HepG2 (cell line): ENCODE measurements around the gene NCOA7. TPM values are rescaled to one million over a fixed set of nuclear protein-coding genes. Genes with fewer than 3 reads are reported as not detected.

Source experiments
- ATAC-seq: fragments of 200-7000 bp; cut with Tn5 transposase; 3 replicates; pipeline ENCODE4 v1.9.1; 2020; ENCODE audit warnings: mild to moderate bottlenecking, moderate library complexity
- BruUV-seq: library from RNA; stranded (reverse); fragments of 400-500 nt; replicated peaks from 2 replicates; lab custom pipeline; 2021; lab: Mats Ljungman, UMichigan
- CTCF ChIA-PET: fragments of 300-600 bp; formaldehyde crosslinking; extraction: SDS; loops from one replicate; lab custom pipeline; 2021; ENCODE audit warnings: low total read pairs, inconsistent platforms, low intra/inter-chr PET ratio; lab: Yijun Ruan, JAX
- POLR2A ChIA-PET: fragments of 350-600 bp; sonication (Branson Sonifier 250); formaldehyde crosslinking; loops from one replicate; lab custom pipeline; 2020; ENCODE audit warnings: antibody characterized with exemption, inconsistent platforms; lab: Yijun Ruan, JAX
- DNase-seq: peaks from one replicate; pipeline ENCODE4 v3.0.0-alpha.2; 2015; ENCODE audit warnings: low spot score
- FAIRE-seq: peaks from 3 replicates; lab custom pipeline; 2011; peaks lifted over from hg19 to GRCh38; lab: Jason Lieb, UNC
- H2AFZ ChIP-seq: one replicate; pipeline ENCODE4 v1.6.1; 2011; ENCODE audit warnings: low read length, inconsistent platforms
- H3K27ac ChIP-seq: fragments of 300-600 bp; 3 replicates; pipeline ENCODE4 v1.8.0; 2011; ENCODE audit warnings: mixed run types, mild to moderate bottlenecking, mixed read lengths, low read length, inconsistent platforms; ENCODE audit not compliant: insufficient read depth; ENCODE audit errors: extremely low read length
- H3K27me3 ChIP-seq, 2 experiments: fragments of 200-600 bp in 1 of 2; 2 replicates in 1 of 2; 3 replicates in 1 of 2; pipeline versions ENCODE4 v1.6.0 to v1.8.0; 2011; ENCODE audit warnings: low read length in 2 of 2, mild to moderate bottlenecking in 2 of 2, moderate library complexity in 2 of 2, inconsistent platforms in 1 of 2; ENCODE audit not compliant: insufficient read depth in 2 of 2, control insufficient read depth in 1 of 2
- H3K36me3 ChIP-seq, 2 experiments: fragments of 200-600 bp in 1 of 2; replicated peaks in 1 of 2; 2 replicates in 1 of 2; 3 replicates in 1 of 2; pipeline versions ENCODE4 v1.5.1 to v1.8.0; 2011; ENCODE audit warnings: low read length in 2 of 2, inconsistent platforms in 1 of 2; ENCODE audit not compliant: insufficient read depth in 2 of 2, control insufficient read depth in 1 of 2
- H3K4me1 ChIP-seq: 2 replicates; pipeline ENCODE4 v1.5.1; 2012; ENCODE audit warnings: low read length, inconsistent platforms; ENCODE audit not compliant: insufficient read depth
- H3K4me2 ChIP-seq: 2 replicates; pipeline ENCODE4 v1.6.0; 2011; ENCODE audit warnings: low read depth, low read length, inconsistent platforms
- H3K4me3 ChIP-seq, 3 experiments: fragments of 200-600 bp in 1 of 3; sonication (generic), shearing (Covaris generic) in 1 of 3; replicated peaks in 1 of 3; 2 replicates each; pipeline ENCODE4 v1.5.1; 2011 to 2016; ENCODE audit warnings: low read length in 3 of 3, inconsistent platforms in 2 of 3, low read depth in 2 of 3, mild to moderate bottlenecking in 2 of 3, control low read depth in 1 of 3, mixed read lengths in 1 of 3; ENCODE audit not compliant: insufficient read depth in 1 of 3
- H3K79me2 ChIP-seq: one replicate; pipeline ENCODE4 v1.6.1; 2011; ENCODE audit warnings: low read length, inconsistent platforms; ENCODE audit not compliant: insufficient read depth
- H3K9ac ChIP-seq: 2 replicates; pipeline ENCODE4 v1.6.0; 2011; ENCODE audit warnings: mild to moderate bottlenecking, low read depth, low read length, inconsistent platforms; ENCODE audit not compliant: insufficient read depth
- H3K9me3 ChIP-seq: 2 replicates; pipeline ENCODE4 v1.5.1; 2012; ENCODE audit warnings: mild to moderate bottlenecking, low read length
- H4K20me1 ChIP-seq: 2 replicates; pipeline ENCODE4 v1.6.0; 2011; ENCODE audit warnings: inconsistent platforms, mild to moderate bottlenecking, low read length, moderate library complexity; ENCODE audit not compliant: insufficient read depth
- CHCHD3 ChIP-seq: sonication (generic); formaldehyde crosslinking; IDR thresholded peaks from 2 replicates; pipeline ENCODE4 v1.8.0; 2022; ENCODE audit warnings: mild to moderate bottlenecking, missing genetic modification reagents, moderate library complexity
- EEA1 ChIP-seq: sonication (generic); formaldehyde crosslinking; IDR thresholded peaks from 2 replicates; pipeline ENCODE4 v1.5.1; 2020; ENCODE audit warnings: mild to moderate bottlenecking, missing genetic modification reagents, borderline replicate concordance
- GABPB1 ChIP-seq: IDR thresholded peaks from 2 replicates; pipeline ENCODE4 v1.6.1; 2016; ENCODE audit warnings: mild to moderate bottlenecking, missing genetic modification reagents, moderate library complexity, missing compliant biosample characterization
- PCBP1 ChIP-seq: fragments of 200-400 bp; formaldehyde crosslinking; IDR thresholded peaks from 2 replicates; pipeline ENCODE4 v1.6.1; 2017; ENCODE audit warnings: mild to moderate bottlenecking, low read depth, low read length, borderline replicate concordance
- RAD21 ChIP-seq: fragments of 450-650 bp; formaldehyde crosslinking; IDR thresholded peaks from 2 replicates; pipeline ENCODE4 v1.5.0; 2020; ENCODE audit warnings: mild to moderate bottlenecking
- SATB2 ChIP-seq: sonication (generic); formaldehyde crosslinking; IDR thresholded peaks from 2 replicates; pipeline ENCODE4 v1.5.0; 2020; ENCODE audit warnings: missing genetic modification reagents
- SMC3 ChIP-seq: IDR thresholded peaks from 2 replicates; pipeline ENCODE4 v1.6.1; 2011; ENCODE audit warnings: low read length, improper control_type of control experiment
- SNAPC2 ChIP-seq: sonication (generic); formaldehyde crosslinking; IDR thresholded peaks from 2 replicates; pipeline ENCODE4 v1.8.1; 2022; ENCODE audit warnings: mild to moderate bottlenecking, missing genetic modification reagents
- TBX3 ChIP-seq: fragments of 450-650 bp; IDR thresholded peaks from 2 replicates; pipeline ENCODE4 v1.6.1; 2017; ENCODE audit warnings: antibody characterized with exemption, mild to moderate bottlenecking, inconsistent platforms, borderline replicate concordance
- TOPORS ChIP-seq: sonication (generic); formaldehyde crosslinking; IDR thresholded peaks from 2 replicates; pipeline ENCODE4 v1.8.0; 2023; ENCODE audit warnings: mild to moderate bottlenecking, missing genetic modification reagents
- UBTF ChIP-seq: sonication (generic); formaldehyde crosslinking; IDR thresholded peaks from 2 replicates; pipeline ENCODE4 v1.4.0; 2020; ENCODE audit warnings: mild to moderate bottlenecking, missing genetic modification reagents
- ZBTB33 ChIP-seq: sonication (generic); formaldehyde crosslinking; IDR thresholded peaks from 2 replicates; pipeline ENCODE4 v1.4.0; 2020; ENCODE audit warnings: missing genetic modification reagents
- ZFP36 ChIP-seq: fragments of 150-350 bp; IDR thresholded peaks from 2 replicates; pipeline ENCODE4 v1.6.1; 2018; ENCODE audit warnings: borderline replicate concordance, low read length, low read depth; ENCODE audit not compliant: partially characterized antibody
- ZNF468 ChIP-seq: sonication (generic); formaldehyde crosslinking; IDR thresholded peaks from 2 replicates; pipeline ENCODE4 v1.8.0; 2022; ENCODE audit warnings: mild to moderate bottlenecking, moderate library complexity, missing genetic modification reagents
- ZNF569 ChIP-seq: sonication (generic); formaldehyde crosslinking; IDR thresholded peaks from 2 replicates; pipeline ENCODE4 v1.5.0; 2020; ENCODE audit warnings: mild to moderate bottlenecking, missing genetic modification reagents, moderate library complexity, borderline replicate concordance
- ZNF660 ChIP-seq: sonication (generic); formaldehyde crosslinking; IDR thresholded peaks from 2 replicates; pipeline ENCODE4 v1.5.1; 2020; ENCODE audit warnings: mild to moderate bottlenecking, low read depth, missing genetic modification reagents, borderline replicate concordance
- ZNF704 ChIP-seq: sonication (generic); formaldehyde crosslinking; IDR thresholded peaks from 2 replicates; pipeline ENCODE4 v1.8.1; 2023; ENCODE audit warnings: mild to moderate bottlenecking, inconsistent platforms, moderate library complexity, missing genetic modification reagents, borderline replicate concordance
- WGBS: methylation state at CpG from one replicate; pipeline ENCODE4 v1.1.6; 2017; ENCODE audit warnings: low lambda C conversion rate; 5-methylcytosine and 5-hydroxymethylcytosine counted together
- in situ Hi-C: cut with HindIII; loops from 2 replicates; pipeline ENCODE4 v1.10.0; 2017; ENCODE audit warnings: low pct_unique_long_range_greater_than_20kb; ENCODE audit not compliant: extremely low pct_ligation_motif_present
- intact Hi-C: fragments of 100-400 bp; cut with micrococcal nuclease; formaldehyde crosslinking; loops from one replicate; pipeline ENCODE4 v1.10.0; 2022; ENCODE audit not compliant: unreplicated experiment
- polyA plus RNA-seq, 8 experiments: library from polyadenylated mRNA; depleted of rRNA in 3 of 8; stranded (reverse) in 7 of 8; unstranded in 1 of 8; fragments of >200 nt; fragmentation: Illumina TruSeq in 4 of 8; extraction: Trizol in 4 of 8; gene quantifications; 2 replicates each; pipeline versions ENCODE4 v1.2.1 to v1.2.3, GENCODE V29; 2011 to 2016; ENCODE audit warnings: low read depth in 4 of 8, missing spikeins in 1 of 8, mixed read lengths in 1 of 8; ENCODE audit not compliant: insufficient read depth in 1 of 8
- total RNA-seq, 5 experiments: library from RNA; depleted of rRNA; stranded (reverse); fragments of >200 nt; fragmentation: Illumina TruSeq; extraction: Trizol; gene quantifications; 2 replicates each; pipeline ENCODE4 v1.2.3, GENCODE V29; 2016; ENCODE audit warnings: low read depth in 1 of 5

Gene NCOA7
- total and polyA plus RNA-seq, 2 of the 13 experiments (the other 11 are each of a cell fraction or from before 2014, with no cell fraction given) = 13.6 to 20.8 TPM

- Histone ChIP-seq H4K20me1 (no peaks in the 10 kb centered on the region), H3K4me3 (no peak overlapping the region), H3K4me1 (no peaks in the 10 kb centered on the region), H3K27me3 (no peaks in the 10 kb centered on the region), H3K27ac (no peak overlapping the region), H3K9me3 (no peaks in the 10 kb centered on the region), H3K4me2 (no peak overlapping the region), H2AFZ (no peak overlapping the region), H3K9ac (no peak overlapping the region), H3K36me3 (no peaks in the 10 kb centered on the region), H3K79me2 (no peaks in the 10 kb centered on the region)
- ChIA-PET POLR2A (no interaction called here), CTCF (interaction anchor here (1.3 to 1.4 kb wide), 2 partner anchors 445 to 448 kb away, joined by 5 read pairs; no protein-coding TSS in a partner anchor)
- ATAC-seq (peak; percentile 84), DNase-seq (no peak), FAIRE-seq (no peak)
- in situ Hi-C loops (loop anchor here (25.0 kb wide), 1 partner anchor 897 kb away; no protein-coding TSS in a partner anchor), intact Hi-C loops (no loop called here)
- no TSS peak for BruUV-seq
- 83% methylated on average over 42 of the region's 42 CpGs for WGBS
- TF ChIP-seq ZNF569 (CRISPR knock-in tag) (no peak), ZNF468 (CRISPR knock-in tag) (peak; percentile 45; the same call in 1 of the 2 replicates), SMC3 (peak; percentile 7; the same call in 1 of the 2 replicates), EEA1 (no peak), ZFP36 (no peak), TBX3 (no peak), UBTF (no peak), SNAPC2 (no peak), ZNF660 (no peak), SATB2 (CRISPR knock-in tag) (no peak), ZNF704 (CRISPR knock-in tag) (no peak), PCBP1 (no peak), ZBTB33 (CRISPR knock-in tag) (peak; percentile 88), RAD21 (CRISPR knock-in tag) (peak; percentile 62; the same call in 1 of the 2 replicates), GABPB1 (CRISPR knock-in tag) (peak; percentile 42; the same call in 1 of the 2 replicates), CHCHD3 (CRISPR knock-in tag) (0 out of 2 replicates have a peak, but pooled peaks have one; percentile 26), TOPORS (no peak)
Observed at GRCh38 chr6:125759184-125759902, 31.4 kb upstream of the NCOA7 start.
